HUES6 (cell line): ENCODE measurements around the gene CTBP2.
"Not testable (repeated sequence)": the region's sequence is repeated elsewhere in the genome, so short reads cannot be mapped to it uniquely, and the experiment has no call there.

Source experiments
- H3K27ac ChIP-seq: 2 replicates; pipeline ENCODE4 v1.7.0; 2013; ENCODE audit warnings: low read depth, mild to moderate bottlenecking, low read length, inconsistent platforms
- H3K27me3 ChIP-seq: 2 replicates; pipeline ENCODE4 v1.6.1; 2013; ENCODE audit warnings: low read length; ENCODE audit not compliant: control insufficient read depth, insufficient read depth
- H3K36me3 ChIP-seq: 2 replicates; pipeline ENCODE4 v1.6.1; 2013; ENCODE audit warnings: low read length; ENCODE audit not compliant: control insufficient read depth, insufficient read depth
- H3K4me1 ChIP-seq: 2 replicates; pipeline ENCODE4 v1.6.1; 2013; ENCODE audit warnings: low read length; ENCODE audit not compliant: control insufficient read depth, insufficient read depth
- H3K4me3 ChIP-seq: 2 replicates; pipeline ENCODE4 v1.5.1; 2013; ENCODE audit warnings: low read depth, low read length
- H3K9ac ChIP-seq: one replicate; pipeline ENCODE4 v1.6.1; 2013; ENCODE audit warnings: mild to moderate bottlenecking, low read length
- H3K9me3 ChIP-seq: 2 replicates; pipeline ENCODE4 v1.6.1; 2013; ENCODE audit warnings: low read depth, low read length; ENCODE audit not compliant: control insufficient read depth, insufficient read depth

Gene CTBP2

DNA sequence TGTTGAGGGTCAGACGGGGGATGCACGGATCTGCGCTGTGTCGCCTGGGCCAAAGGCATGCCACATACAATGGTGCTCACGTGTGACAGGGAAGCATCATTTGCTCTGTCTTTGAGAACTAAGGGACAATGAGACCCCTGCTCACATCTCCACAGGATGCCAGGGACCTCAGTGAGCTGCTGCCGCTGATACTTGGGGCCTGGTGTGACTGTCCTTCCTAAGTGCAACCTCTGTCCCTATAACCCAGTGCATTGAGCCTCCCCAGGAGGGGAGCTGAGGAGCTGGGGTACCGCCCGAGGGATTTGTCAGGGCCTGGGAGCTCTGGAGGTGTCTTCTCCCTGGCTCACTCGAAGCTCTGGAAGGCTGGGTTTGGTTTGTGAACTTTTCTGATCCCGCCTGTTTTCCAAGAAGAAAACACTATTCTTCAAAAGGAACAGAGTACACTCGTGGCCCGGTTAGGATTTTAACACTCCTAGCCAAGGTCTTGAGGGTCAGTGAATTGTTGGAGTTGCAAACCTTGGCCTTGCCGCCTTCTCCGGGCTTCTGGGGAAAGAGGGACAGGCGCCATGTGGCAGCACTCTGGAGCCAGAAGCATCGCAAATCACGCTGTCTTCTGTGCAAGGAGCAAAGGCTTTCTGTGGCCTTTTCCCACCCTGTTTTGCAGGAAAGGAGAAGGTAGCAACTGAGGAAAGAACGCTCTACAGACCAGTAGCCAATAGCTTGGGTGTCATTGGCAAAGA is 26.2 kb upstream of the CTBP2 start:
- Histone ChIP-seq H3K36me3 (no peaks in the 10 kb centered on the region), H3K27me3 (no peaks in the 10 kb centered on the region), H3K9me3 (peaks cover 3% of the 10 kb centered on the region; the same call in 1 of the 2 replicates), H3K4me3 (no peak overlapping the region), H3K27ac (no peak overlapping the region), H3K9ac (no peak overlapping the region), H3K4me1 (no peaks in the 10 kb centered on the region; the same call in 1 of the 2 replicates)

DNA sequence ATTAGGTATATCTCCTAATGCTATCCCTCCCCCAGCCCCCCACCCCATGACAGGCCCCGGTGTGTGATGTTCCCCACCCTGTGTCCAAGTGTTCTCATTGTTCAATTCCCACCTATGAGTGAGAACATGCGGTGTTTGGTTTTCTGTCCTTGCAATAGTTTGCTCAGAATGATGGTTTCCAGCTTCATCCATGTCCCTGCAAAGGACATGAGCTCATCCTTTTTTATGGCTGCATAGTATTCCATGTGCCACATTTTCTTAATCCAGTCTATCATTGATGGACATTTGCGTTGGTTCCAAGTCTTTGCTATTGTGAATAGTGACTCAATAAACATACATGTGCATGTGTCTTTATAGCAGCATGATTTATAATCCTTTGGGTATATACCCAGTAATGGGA is 18.7 kb upstream of the CTBP2 start:
- H3K27ac ChIP-seq, H3K4me1 ChIP-seq, H3K36me3 ChIP-seq, H3K9me3 ChIP-seq, H3K4me3 ChIP-seq, H3K27me3 ChIP-seq, H3K9ac ChIP-seq: not testable (repeated sequence)

DNA sequence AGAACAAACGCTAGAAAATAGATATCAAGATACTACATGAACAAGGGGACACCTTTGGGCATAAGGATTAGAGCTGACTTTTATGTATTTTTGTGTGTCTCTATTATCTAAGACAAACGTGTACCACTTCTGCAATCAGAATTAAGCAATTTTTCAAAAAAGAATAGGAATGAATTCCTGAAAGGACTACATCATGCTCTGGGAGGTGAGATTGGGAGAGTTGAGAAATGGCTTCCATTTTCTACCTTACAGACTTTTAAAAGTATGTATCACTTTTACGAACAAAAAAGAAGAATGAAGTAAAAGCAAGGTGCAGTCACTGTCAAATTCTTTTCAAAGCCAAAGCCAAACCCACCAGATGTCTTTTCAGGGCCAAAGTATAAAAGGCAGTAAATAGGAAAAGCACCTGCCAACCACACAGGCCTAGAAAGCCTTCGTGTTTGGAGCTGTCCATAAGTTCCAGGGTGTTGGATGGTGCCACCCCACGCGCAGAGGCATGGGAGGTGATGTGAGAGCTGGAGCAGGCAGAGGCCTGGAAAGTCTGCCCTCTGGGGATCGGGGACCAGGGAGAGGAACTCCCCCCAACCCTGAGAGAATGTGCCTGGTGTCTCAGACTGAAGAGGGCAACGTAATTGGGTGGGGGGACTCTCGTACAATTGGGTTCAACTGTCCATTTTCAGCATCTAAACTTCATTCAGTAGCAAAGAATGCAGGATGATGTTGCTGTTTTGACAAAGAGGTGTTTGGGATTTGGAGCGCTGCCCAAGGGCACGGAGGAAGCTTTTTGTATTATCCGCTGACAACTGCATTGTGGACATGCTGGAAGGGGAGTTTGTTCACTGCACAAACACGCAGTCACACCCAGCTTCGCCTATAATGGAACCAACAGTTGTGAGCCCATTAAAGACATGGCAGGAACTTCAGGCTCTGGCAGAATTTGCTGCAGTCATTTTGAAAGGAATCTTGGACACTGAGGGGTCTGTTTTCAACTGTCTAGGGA is 17.6 kb upstream of the CTBP2 start:
- no peak overlapping the region for H3K9ac ChIP-seq
- no peaks in the 10 kb centered on the region for H3K36me3 ChIP-seq
- no peaks in the 10 kb centered on the region for H3K9me3 ChIP-seq
- no peaks in the 10 kb centered on the region for H3K27me3 ChIP-seq
- H3K27ac ChIP-seq, result no peak overlapping the region
- H3K4me1 ChIP-seq, result peaks cover 6% of the 10 kb centered on the region; the same call in 1 of the 2 replicates
- no peak overlapping the region for H3K4me3 ChIP-seq

DNA sequence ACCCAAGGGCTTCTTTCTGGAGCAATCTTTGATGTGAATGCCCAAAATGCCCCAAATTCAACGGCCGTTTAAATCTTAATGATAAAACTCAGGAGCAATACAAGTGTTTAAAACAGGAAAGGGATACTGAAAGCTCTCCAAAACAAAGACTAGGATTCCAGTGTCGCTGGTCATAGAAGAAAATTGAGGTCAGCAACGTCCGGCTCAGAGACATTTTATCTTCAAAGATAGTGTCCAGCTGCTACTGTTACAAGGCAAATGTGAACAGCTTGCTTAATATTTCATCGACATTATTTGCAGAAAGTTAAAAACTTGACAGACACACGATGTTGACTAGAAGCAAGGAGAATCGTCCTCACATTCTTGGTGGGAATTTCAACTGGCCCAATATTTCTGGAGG is 15.4 kb upstream of the CTBP2 start:
- Histone ChIP-seq H3K9ac (no peak overlapping the region), H3K27me3 (no peaks in the 10 kb centered on the region), H3K27ac (no peak overlapping the region), H3K4me3 (no peak overlapping the region), H3K4me1 (peaks cover 6% of the 10 kb centered on the region; the same call in 1 of the 2 replicates), H3K36me3 (no peaks in the 10 kb centered on the region), H3K9me3 (no peaks in the 10 kb centered on the region)

DNA sequence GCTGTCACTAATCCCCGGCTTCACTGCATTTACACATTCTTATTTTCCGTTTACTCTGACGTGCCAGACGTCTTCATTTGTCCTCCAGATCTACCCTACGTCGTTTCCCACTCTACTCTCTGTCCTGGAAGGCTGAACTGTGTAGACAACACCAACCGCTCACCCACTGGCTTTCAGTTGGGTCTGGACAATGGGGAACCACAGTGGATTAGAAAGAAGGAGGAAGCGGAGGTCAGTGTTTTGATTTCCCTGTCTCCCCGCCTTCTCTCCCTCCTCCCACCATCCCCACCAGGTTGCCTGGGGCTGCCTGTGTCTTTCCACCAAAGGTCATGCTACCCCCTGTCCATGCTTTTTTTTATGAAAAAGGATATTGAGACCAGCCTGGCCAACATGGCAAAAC is 14.0 kb upstream of the CTBP2 start:
- H3K9ac ChIP-seq, result no peak overlapping the region
- no peak overlapping the region for H3K27ac ChIP-seq
- no peaks in the 10 kb centered on the region for H3K36me3 ChIP-seq
- H3K27me3 ChIP-seq, result no peaks in the 10 kb centered on the region
- no peak overlapping the region for H3K4me3 ChIP-seq
- no peaks in the 10 kb centered on the region for H3K9me3 ChIP-seq
- H3K4me1 ChIP-seq, result peaks cover 6% of the 10 kb centered on the region; the same call in 1 of the 2 replicates

DNA sequence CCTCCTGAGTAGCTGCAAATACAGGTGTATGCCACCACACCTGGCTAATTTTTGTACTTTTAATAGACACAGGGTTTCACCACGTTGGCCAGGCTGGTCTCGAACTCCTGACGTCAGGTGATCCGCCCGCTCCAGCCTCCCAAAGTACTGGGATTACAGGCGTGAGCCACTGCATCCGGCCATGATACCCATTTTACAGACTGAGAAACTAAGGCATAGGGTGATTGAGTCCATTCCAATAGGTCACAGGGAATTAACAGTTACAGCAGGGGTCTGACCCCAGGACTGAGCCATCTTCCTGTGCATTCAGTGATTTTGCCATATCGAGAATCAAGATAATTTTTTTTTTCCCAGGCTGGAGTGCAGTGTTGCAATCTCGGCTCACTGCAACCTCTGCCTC is 12.3 kb upstream of the CTBP2 start:
- Histone ChIP-seq H3K27me3 (no peaks in the 10 kb centered on the region), H3K9me3 (no peaks in the 10 kb centered on the region), H3K36me3 (no peaks in the 10 kb centered on the region), H3K9ac (no peak overlapping the region), H3K27ac (no peak overlapping the region), H3K4me3 (no peak overlapping the region), H3K4me1 (peaks cover 6% of the 10 kb centered on the region; the same call in 1 of the 2 replicates)

DNA sequence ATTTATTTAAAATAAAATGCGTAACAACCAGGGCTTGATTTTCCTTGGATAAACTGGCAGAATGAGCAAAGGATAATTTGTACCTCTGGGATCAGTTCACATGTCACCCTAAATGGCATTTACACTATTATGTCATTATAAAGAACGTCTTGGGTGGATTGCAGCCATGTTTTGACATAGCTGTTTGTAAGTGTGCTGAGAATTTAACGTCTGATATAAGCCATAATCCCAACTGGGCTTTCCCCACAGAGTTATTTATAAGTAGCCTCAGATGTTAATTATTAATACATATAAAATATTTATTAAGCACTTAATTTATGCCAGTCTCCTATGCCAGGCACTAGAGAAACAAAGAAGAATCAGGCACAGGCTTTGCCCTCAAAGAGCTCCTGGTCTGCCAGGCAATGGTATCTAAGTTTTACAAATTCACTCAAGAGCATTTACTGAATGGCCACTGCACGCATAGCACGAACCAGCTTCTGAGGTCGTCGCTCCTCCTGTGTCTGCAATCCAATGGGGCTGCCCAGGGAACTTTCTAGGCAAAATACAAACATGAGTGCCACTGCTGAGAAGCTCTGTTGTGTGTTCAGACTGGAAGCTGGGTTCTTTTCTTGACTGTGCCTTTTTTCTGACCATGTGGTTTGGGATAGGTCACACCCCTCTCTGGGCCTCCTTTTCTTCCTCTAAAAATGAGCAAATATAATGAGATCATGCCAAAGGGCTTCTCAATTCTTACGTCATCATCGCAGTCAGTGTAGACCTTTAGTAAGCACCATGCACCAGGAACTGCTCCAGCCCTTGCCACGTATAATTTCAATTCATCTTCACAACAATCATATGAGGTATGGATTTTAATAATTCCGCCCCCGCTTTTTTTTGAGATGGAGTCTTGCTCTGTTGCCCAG is 11.3 kb upstream of the CTBP2 start:
- no peak overlapping the region for H3K9ac ChIP-seq
- no peak overlapping the region for H3K4me3 ChIP-seq
- peaks cover 6% of the 10 kb centered on the region; the same call in 1 of the 2 replicates for H3K4me1 ChIP-seq
- H3K27me3 ChIP-seq, result no peaks in the 10 kb centered on the region
- H3K27ac ChIP-seq, result no peak overlapping the region
- no peaks in the 10 kb centered on the region for H3K36me3 ChIP-seq
- no peaks in the 10 kb centered on the region for H3K9me3 ChIP-seq

DNA sequence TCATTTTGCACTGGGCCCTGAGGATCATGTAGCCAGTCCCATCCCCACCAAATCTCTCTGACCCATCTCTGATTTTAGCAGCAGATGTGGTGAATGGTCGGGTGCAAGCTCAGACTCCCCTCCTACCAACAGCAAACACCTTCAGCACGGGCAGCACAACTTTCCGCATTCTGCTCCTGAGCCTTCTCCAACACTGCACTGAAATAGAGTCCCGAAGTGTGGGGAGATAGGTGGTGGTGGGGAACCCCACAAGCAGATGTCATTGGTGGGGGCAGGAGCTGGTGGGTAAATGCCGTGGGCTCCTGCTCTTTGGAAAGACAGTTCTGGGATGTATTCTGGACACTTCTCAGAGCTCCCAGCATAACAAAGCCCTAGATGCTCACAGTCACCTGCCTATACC is 9.6 kb upstream of the CTBP2 start:
- peaks cover 6% of the 10 kb centered on the region; the same call in 1 of the 2 replicates for H3K4me1 ChIP-seq
- no peaks in the 10 kb centered on the region for H3K9me3 ChIP-seq
- no peak overlapping the region for H3K4me3 ChIP-seq
- no peak overlapping the region for H3K9ac ChIP-seq
- no peaks in the 10 kb centered on the region for H3K36me3 ChIP-seq
- H3K27ac ChIP-seq, result no peak overlapping the region
- H3K27me3 ChIP-seq, result no peaks in the 10 kb centered on the region

DNA sequence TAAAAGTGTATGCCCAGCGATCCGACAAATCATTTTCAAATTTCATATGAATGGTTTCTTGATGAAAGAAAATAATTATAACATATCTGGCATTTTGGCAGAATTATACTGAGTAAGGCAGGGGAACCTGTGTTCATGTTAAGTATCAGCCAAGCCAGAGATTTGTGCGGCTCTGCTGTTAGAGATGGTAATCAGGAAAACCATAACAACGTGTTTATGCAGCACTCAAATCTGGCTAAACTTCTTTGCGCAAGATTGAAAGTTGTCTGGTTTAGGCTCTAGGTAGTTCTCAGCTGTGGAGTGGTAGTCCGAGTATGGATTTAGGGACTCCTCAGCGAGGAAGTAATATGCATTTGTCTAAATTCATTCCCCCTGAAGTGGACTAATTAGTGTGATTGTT is 8.9 kb upstream of the CTBP2 start:
- Histone ChIP-seq H3K27me3 (no peaks in the 10 kb centered on the region), H3K9ac (no peak overlapping the region)

DNA sequence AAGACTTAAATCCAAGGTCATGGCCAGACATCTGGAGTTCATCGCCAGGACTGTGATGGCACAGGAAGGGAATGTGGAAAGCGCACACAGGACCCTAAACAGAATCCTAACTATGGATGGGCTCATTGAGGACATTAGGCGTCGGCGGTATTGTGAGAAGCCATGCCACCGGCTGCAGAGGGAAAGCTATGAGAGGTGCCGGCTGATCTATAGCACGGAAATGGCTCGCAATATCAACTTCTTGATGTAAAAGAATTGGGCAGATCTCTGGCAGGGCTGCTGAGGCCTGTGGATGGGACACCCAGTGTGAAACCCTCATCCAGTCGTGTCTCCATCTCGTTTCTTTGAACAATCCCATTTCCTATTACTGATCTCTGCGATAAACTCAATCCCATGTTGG is 6.3 kb upstream of the CTBP2 start:
- H3K9ac ChIP-seq, result no peak overlapping the region

More for the DNA sequence above, 8.9 kb upstream of the CTBP2 start:
- Histone ChIP-seq H3K27ac (no peak overlapping the region), H3K9me3 (no peaks in the 10 kb centered on the region), H3K4me1 (peaks cover 3% of the 10 kb centered on the region; the same call in 1 of the 2 replicates), H3K36me3 (no peaks in the 10 kb centered on the region), H3K4me3 (no peak overlapping the region)

More for the DNA sequence above, 6.3 kb upstream of the CTBP2 start:
- H3K4me3 ChIP-seq, result no peak overlapping the region
- no peak overlapping the region for H3K27ac ChIP-seq
- H3K27me3 ChIP-seq, result no peaks in the 10 kb centered on the region
- no peaks in the 10 kb centered on the region for H3K36me3 ChIP-seq
- H3K9me3 ChIP-seq, result no peaks in the 10 kb centered on the region
- H3K4me1 ChIP-seq, result peaks cover 11% of the 10 kb centered on the region
